ENCODE data around the gene OPCML.

OPCML gene

GRCh38 chr11:133519560-133519959, 12.7 kb downstream of the OPCML start:
- TF ChIP-seq, protein P1, sequence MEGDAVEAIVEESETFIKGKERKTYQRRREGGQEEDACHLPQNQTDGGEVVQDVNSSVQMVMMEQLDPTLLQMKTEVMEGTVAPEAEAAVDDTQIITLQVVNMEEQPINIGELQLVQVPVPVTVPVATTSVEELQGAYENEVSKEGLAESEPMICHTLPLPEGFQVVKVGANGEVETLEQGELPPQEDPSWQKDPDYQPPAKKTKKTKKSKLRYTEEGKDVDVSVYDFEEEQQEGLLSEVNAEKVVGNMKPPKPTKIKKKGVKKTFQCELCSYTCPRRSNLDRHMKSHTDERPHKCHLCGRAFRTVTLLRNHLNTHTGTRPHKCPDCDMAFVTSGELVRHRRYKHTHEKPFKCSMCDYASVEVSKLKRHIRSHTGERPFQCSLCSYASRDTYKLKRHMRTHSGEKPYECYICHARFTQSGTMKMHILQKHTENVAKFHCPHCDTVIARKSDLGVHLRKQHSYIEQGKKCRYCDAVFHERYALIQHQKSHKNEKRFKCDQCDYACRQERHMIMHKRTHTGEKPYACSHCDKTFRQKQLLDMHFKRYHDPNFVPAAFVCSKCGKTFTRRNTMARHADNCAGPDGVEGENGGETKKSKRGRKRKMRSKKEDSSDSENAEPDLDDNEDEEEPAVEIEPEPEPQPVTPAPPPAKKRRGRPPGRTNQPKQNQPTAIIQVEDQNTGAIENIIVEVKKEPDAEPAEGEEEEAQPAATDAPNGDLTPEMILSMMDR (IDR thresholded peaks at IDR 0.05; ENCODE audit: low read length, missing control alignments), result no peak
- H3K4me3 ChIP-seq (replicated peaks; ENCODE audit: low read depth, low read length), result no peak overlapping the region
- DNase-seq (ENCODE audit: low read depth), result no peak

GRCh38 chr11:133518702-133519264, 13.5 kb downstream of the OPCML start:
- TF ChIP-seq, protein P1 (IDR thresholded peaks at IDR 0.05; ENCODE audit: low read length, missing control alignments), result no peak
- DNase-seq (ENCODE audit: low read depth), result no peak

DNA sequence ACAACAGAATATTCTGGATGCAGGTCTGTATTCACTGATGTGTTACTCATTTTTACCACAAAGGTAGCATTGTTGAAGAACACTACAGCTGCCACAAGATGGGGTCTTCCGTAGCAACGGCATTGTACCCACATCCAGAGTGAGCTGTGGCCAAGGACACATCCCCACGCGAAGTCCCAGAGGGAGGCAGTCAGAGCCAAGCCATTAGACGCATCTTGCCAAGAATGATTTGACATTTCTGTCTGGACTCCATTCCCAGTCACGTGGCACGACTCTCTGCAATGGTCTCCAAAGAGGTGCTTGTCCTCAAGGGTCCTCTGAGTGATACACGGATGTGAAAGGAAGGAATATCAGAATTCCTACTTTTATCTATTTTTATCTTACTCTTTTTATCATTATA, 15.5 kb downstream of the OPCML start:
- no peak overlapping the region for H3K4me3 ChIP-seq (replicated peaks; ENCODE audit: low read depth, low read length)
- DNase-seq (ENCODE audit: low read depth), result no peak
- TF ChIP-seq, protein P1 (IDR thresholded peaks at IDR 0.05; ENCODE audit: low read length, missing control alignments), result no peak

More at GRCh38 chr11:133518702-133519264, 13.5 kb downstream of the OPCML start:
- H3K4me3 ChIP-seq (replicated peaks; ENCODE audit: low read depth, low read length), result no peak overlapping the region

GRCh38 chr11:133515107-133515506, 17.2 kb downstream of the OPCML start:
- TF ChIP-seq, protein P1 (IDR thresholded peaks at IDR 0.05; ENCODE audit: low read length, missing control alignments), result no peak
- DNase-seq (ENCODE audit: low read depth), result no peak
- no peak overlapping the region for H3K4me3 ChIP-seq (replicated peaks; ENCODE audit: low read depth, low read length)

GRCh38 chr11:133509924-133510697, 22.2 kb downstream of the OPCML start:
- H3K4me3 ChIP-seq (replicated peaks; ENCODE audit: low read depth, low read length), result no peak overlapping the region
- TF ChIP-seq, protein P1 (IDR thresholded peaks at IDR 0.05; ENCODE audit: low read length, missing control alignments), result no peak
- DNase-seq (ENCODE audit: low read depth), result no peak

- TF ChIP-seq, protein P1 (IDR thresholded peaks at IDR 0.05; ENCODE audit: low read length, missing control alignments), result no peak
- DNase-seq (ENCODE audit: low read depth), result no peak
- no peak overlapping the region for H3K4me3 ChIP-seq (replicated peaks; ENCODE audit: low read depth, low read length)
Observed at GRCh38 chr11:133508468-133508867, 23.8 kb downstream of the OPCML start.
